ENCODE data around the gene CCDC50. TPM values are rescaled to one million over a fixed set of nuclear protein-coding genes. Genes with fewer than 3 reads are reported as not detected.

Gene CCDC50
- total RNA-seq, 1 donor from 2014 or later = 55.9 TPM

- Mint-ChIP-seq H3K9me3 (ENCODE audit: low read depth) (no peaks in the 10 kb centered on the region), H3K27ac (ENCODE audit: unreplicated experiment) (peak overlapping the region; percentile 53), H3K36me3 (ENCODE audit: low read depth) (no peaks in the 10 kb centered on the region), H3K27me3 (ENCODE audit: low read depth) (no peaks in the 10 kb centered on the region), H3K4me3 (ENCODE audit: unreplicated experiment) (no peak overlapping the region), H3K4me1 (ENCODE audit: low read depth) (peaks cover 89% of the 10 kb centered on the region)
- no peak for DNase-seq (ENCODE audit: low spot score)
- no peak for TF ChIP-seq CTCF (IDR thresholded peaks at IDR 0.05)
These were observed 5.2 kb downstream of the CCDC50 start for GRCh38 chr3:191334346-191334893.

GRCh38 chr3:191336833-191337232 lies 7.6 kb downstream of the CCDC50 start:
- DNase-seq (ENCODE audit: low spot score) = no peak
- Mint-ChIP-seq H3K9me3 (ENCODE audit: low read depth) (no peaks in the 10 kb centered on the region), H3K4me1 (ENCODE audit: low read depth) (peaks cover 93% of the 10 kb centered on the region), H3K27ac (ENCODE audit: unreplicated experiment) (peak overlapping the region; percentile 72), H3K27me3 (ENCODE audit: low read depth) (no peaks in the 10 kb centered on the region), H3K36me3 (ENCODE audit: low read depth) (no peaks in the 10 kb centered on the region), H3K4me3 (ENCODE audit: unreplicated experiment) (no peak overlapping the region)
- TF ChIP-seq CTCF (IDR thresholded peaks at IDR 0.05) = no peak

- no peak for TF ChIP-seq CTCF (IDR thresholded peaks at IDR 0.05)
- no peaks in the 10 kb centered on the region for H3K36me3 Mint-ChIP-seq (ENCODE audit: low read depth)
- H3K27ac Mint-ChIP-seq (ENCODE audit: unreplicated experiment) = peak overlapping the region; percentile 72
- DNase-seq (ENCODE audit: low spot score) = no peak
- H3K27me3 Mint-ChIP-seq (ENCODE audit: low read depth) = no peaks in the 10 kb centered on the region
- no peaks in the 10 kb centered on the region for H3K9me3 Mint-ChIP-seq (ENCODE audit: low read depth)
- peak overlapping the region; percentile 16 for H3K4me3 Mint-ChIP-seq (ENCODE audit: unreplicated experiment)
- H3K4me1 Mint-ChIP-seq (ENCODE audit: low read depth) = peaks cover 93% of the 10 kb centered on the region
These were observed 8.9 kb downstream of the CCDC50 start for GRCh38 chr3:191338177-191338488.

- no peak for DNase-seq (ENCODE audit: low spot score)
- no peak for TF ChIP-seq CTCF (IDR thresholded peaks at IDR 0.05)
- Mint-ChIP-seq H3K4me3 (ENCODE audit: unreplicated experiment) (no peak overlapping the region), H3K27ac (ENCODE audit: unreplicated experiment) (peak overlapping the region; percentile 49), H3K9me3 (ENCODE audit: low read depth) (no peaks in the 10 kb centered on the region), H3K4me1 (ENCODE audit: low read depth) (peaks cover 94% of the 10 kb centered on the region), H3K27me3 (ENCODE audit: low read depth) (no peaks in the 10 kb centered on the region), H3K36me3 (ENCODE audit: low read depth) (no peaks in the 10 kb centered on the region)
These were observed 10.2 kb downstream of the CCDC50 start for GRCh38 chr3:191339316-191339917.

GRCh38 chr3:191340351-191340750 lies 11.2 kb downstream of the CCDC50 start:
- Mint-ChIP-seq H3K36me3 (ENCODE audit: low read depth) (no peaks in the 10 kb centered on the region), H3K27me3 (ENCODE audit: low read depth) (no peaks in the 10 kb centered on the region), H3K4me3 (ENCODE audit: unreplicated experiment) (no peak overlapping the region), H3K4me1 (ENCODE audit: low read depth) (peaks cover 85% of the 10 kb centered on the region), H3K27ac (ENCODE audit: unreplicated experiment) (no peak overlapping the region), H3K9me3 (ENCODE audit: low read depth) (no peaks in the 10 kb centered on the region)
- TF ChIP-seq CTCF (IDR thresholded peaks at IDR 0.05) = no peak
- DNase-seq (ENCODE audit: low spot score) = no peak

All from chondrocyte (in vitro differentiated cells).